Fibroblast of skin of right quadriceps (primary cell): Measurements from ENCODE around the gene RPS25.
A peak's percentile ranks its signal among the peaks of the same experiment; 100 is the strongest.
"Not testable (repeated sequence)": the region's sequence is repeated elsewhere in the genome, so short reads cannot be mapped to it uniquely, and the experiment has no call there.

ENCODE experiments used
- DNase-seq: peaks from one replicate; pipeline ENCODE4 v3.0.0-alpha.2; 2013

RPS25 gene

GRCh38 chr11:119014209-119014924, 3.8 kb downstream of the RPS25 start:
- no peak for DNase-seq

- DNase-seq, result no peak
Measured at GRCh38 chr11:119012629-119013170, 5.4 kb downstream of the RPS25 start.

GRCh38 chr11:119011476-119012053, 6.6 kb downstream of the RPS25 start:
- no peak for DNase-seq

DNA sequence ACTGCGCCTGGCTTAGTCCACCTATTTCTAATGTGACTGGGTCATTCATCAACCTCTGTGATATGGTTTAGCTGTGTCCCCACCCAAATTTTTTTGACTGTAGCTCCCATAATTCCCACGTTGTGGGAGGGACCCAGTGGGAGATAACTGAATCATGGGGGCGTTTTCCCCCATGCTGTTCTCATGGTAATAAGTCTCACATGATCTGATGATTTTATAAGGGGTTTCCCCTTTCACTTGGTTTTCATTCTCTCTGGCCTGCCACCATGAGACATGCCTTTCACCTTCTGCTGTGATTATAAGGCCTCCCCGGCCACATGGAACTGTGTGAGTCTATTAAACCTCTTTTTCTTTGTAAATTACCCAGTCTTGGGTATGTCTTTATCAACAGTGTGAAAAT, 11.5 kb downstream of the RPS25 start:
- DNase-seq, result no peak

GRCh38 chr11:119000906-119001305, 17.2 kb downstream of the RPS25 start:
- peak; percentile 59 for DNase-seq

GRCh38 chr11:118998822-118999221, 19.3 kb downstream of the RPS25 start:
- peak; percentile 60 for DNase-seq

- no peak for DNase-seq
Measured at GRCh38 chr11:118998388-118998717, 19.8 kb downstream of the RPS25 start.

DNA sequence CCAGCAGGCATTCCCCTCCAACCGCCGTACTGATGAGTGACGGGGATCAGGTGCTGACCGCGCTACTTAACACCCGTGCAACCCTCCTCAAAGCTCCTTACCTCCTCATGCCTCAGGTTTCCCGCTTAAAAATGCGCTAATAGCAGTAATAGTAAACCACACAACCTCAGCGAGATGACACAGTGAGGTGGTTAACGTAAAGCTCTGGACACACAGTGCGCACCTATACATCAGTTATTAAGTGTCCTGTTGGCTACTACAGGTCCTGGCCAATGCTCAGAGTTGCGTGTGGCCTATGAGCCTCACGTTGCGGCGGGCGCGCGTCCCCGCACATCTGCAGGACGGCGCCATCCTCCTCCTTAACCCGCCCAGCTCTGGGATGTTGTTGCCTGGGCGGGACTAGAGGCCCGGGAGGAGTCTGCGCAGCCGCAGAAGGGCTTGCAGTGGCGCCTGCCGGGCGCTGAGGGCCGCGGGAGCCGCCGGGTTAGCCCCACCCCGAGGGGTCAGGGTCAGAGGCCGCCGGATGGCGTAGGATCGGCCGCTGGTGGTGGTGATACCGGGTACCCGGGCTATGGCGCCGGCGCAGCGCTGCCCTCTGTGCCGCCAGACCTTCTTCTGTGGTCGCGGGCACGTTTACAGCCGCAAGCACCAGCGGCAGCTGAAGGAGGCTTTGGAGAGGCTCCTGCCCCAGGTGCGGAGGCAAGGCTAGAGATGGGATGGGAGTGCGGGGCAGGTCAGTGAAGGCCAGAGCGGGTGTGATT, 20.3 kb downstream of the RPS25 start, which contains the start of gene CENATAC:
TSS of gene CENATAC (plus strand) at position 512 of the 761 bp plus-strand sequence. CDS start at position 572, 60 bp downstream.
- peak; percentile 83 for DNase-seq

- DNase-seq, result peak; percentile 34
Measured at GRCh38 chr11:118996926-118997626, 21.1 kb downstream of the RPS25 start.

DNA sequence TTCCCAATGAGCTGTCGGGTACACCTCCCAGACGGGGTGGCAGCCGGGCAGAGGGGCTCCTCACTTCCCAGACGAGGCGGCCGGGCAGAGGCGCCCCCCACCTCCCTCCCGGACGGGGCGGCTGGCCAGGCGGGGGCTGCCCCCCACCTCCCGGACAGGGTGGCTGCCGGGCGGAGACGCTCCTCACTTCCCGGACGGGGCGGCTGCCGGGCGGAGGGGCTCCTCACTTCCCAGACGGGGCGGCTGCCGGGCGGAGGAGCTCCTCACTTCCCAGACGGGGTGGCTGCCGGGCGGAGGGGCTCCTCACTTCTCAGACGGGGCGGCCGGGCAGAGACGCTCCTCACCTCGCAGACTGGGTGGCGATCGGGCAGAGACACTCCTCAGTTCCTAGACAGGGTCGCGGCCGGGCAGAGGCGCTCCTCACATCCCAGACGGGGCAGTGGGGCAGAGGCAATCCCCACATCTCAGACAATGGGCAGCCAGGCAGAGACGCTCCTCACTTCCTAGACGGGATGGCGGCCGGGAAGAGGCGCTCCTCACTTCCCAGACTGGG, 26.6 kb downstream of the RPS25 start:
- DNase-seq, result not testable (repeated sequence)

DNA sequence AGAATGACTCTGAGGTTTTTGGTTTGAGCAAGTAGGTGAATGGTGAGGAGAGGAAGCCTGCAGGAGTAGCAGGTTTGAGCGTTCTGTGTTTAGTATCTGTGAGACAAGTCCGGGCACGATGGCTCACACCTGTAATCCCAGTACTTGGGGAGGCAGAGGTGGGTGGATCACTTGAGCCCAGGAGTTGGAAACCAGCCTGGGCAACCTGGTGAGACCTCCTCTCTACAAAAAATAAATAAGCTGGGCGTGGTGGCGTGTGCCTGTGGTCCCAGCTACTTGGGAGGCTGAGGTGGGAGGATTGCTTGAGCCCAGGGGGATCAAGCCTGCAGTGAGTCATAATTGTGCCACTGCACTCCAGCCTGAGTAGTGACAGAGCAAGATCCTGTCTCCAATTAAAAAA, 29.9 kb downstream of the RPS25 start:
- no peak for DNase-seq

GRCh38 chr11:118984825-118985224, 33.3 kb downstream of the RPS25 start:
- DNase-seq, result no peak

DNA sequence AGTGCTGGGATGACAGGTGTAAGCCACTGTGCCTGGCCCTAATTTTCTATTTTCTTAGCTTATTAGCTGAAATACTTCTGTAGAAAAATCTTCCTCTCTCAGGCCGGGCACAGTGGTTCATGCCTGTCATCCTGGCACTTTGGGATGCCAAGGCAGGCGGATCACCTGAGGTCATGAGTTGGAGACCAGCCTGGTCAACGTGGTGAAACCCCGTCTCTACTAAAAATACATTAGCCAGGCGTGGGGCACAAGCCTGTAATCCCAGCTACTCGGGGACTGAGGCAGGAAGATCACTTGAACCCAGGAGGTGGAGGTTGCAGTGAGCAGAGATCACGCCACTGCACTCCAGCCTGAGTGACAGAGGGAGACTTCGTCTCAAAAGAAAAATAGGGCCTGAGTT, 33.8 kb downstream of the RPS25 start:
- not testable (repeated sequence) for DNase-seq

DNA sequence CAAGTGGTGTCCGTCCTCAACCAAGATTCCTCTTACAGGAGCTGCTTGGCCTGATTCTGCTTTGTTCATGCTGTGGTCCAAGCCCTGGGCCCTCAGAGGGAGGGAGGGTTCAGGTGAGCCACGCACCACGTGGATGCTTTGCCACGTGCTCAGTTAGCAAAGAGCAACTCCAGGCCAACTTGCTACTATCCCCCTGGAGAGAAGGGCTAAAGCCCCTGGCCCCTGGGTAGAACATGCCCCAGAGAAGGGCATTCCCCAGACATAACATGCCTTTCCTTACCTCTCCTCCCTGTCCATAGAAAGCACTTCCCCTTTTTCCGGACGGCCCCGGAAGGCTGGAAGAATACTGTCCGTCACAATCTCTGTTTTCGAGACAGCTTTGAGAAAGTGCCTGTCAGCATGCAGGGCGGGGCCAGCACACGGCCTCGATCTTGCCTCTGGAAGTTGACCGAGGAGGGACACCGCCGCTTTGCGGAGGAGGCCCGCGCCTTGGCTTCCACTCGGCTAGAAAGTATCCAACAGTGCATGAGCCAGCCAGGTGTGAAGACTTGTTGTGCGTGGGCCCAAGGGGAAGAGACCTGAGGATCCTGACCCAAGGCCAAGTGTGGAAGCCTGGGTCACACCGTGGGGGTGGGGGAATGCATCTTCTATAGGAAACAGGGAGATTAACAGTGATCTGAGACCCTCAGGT, 37.8 kb downstream of the RPS25 start:
- DNase-seq, result no peak

GRCh38 chr11:118979434-118979833, 38.7 kb downstream of the RPS25 start:
- DNase-seq, result no peak

GRCh38 chr11:118975771-118976709, 42.1 kb downstream of the RPS25 start:
- no peak for DNase-seq

- DNase-seq, result no peak
Measured at GRCh38 chr11:118973985-118974384, 44.2 kb downstream of the RPS25 start.

DNA sequence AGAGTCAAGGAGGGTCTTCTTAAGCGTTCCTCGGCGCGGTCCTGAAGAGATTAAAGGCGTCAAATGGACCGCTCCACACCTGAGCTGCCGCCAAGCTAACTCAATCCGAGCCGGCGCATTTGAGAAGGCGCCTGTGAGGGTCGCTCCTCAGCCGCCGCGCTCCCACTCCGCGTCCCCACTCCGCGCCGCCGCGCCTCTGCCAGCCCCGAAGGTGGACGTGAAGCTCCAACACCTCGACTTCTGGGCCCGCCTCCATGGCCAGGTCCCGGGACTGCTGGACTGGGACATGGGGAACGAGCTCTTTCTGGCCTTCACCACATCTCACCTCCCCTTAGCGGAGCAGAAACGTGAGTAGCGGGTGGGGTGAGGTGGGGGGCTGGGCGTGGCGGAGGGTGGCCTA, 46.5 kb downstream of the RPS25 start, which contains the start of gene FOXR1:
TSS of gene FOXR1 (plus strand) at position 116 of the 400 bp plus-strand sequence. CDS start at position 287, 171 bp downstream.
- no peak for DNase-seq

DNA sequence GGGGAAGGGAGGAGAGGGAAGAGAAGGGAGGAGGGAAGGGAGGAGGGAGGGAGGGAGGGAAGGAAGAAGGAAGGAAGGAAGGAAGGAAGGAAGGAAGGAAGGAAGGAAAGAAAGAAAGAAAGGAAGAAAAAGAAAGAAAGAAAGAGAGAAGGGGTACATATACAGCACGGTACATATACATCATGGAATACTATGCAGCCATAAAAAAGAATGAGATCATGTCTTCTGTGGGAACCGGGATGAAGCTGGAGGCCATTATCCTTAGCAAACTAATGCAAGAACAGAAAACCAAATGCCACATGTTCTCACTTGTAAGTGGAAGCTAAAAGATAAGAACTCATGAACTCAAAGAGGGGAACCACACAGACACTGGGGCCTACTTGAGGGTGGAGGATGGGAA, 48.6 kb downstream of the RPS25 start:
- not testable (repeated sequence) for DNase-seq
